Loucy (cell line): ENCODE results near the gene MED13.
"Not testable (repeated sequence)": the region's sequence is repeated elsewhere in the genome, so short reads cannot be mapped to it uniquely, and the experiment has no call there.

Experiments used
- H2AFZ ChIP-seq: fragments of 200-600 bp; sonication (generic); 2 replicates; pipeline ENCODE4 v1.6.0; 2016; ENCODE audit warnings: antibody characterized with exemption, mild to moderate bottlenecking, low read length, moderate library complexity
- H3F3A ChIP-seq: fragments of 200-600 bp; 2 replicates; pipeline ENCODE4 v1.6.0; 2016; ENCODE audit warnings: antibody characterized with exemption, low read depth, mild to moderate bottlenecking
- H3K27me3 ChIP-seq: fragments of 200-600 bp; sonication (generic); 2 replicates; pipeline ENCODE4 v1.6.1; 2014; ENCODE audit warnings: low read length, mild to moderate bottlenecking; ENCODE audit not compliant: insufficient read depth, poor library complexity, severe bottlenecking
- H3K36me3 ChIP-seq: fragments of 200-600 bp; sonication (generic); 2 replicates; pipeline ENCODE4 v1.6.1; 2016; ENCODE audit warnings: low read length; ENCODE audit not compliant: insufficient read depth
- H3K4me1 ChIP-seq: fragments of 200-600 bp; sonication (generic); 2 replicates; pipeline ENCODE4 v1.5.1; 2014; ENCODE audit warnings: low read length, mild to moderate bottlenecking; ENCODE audit not compliant: insufficient read depth, poor library complexity, severe bottlenecking
- H3K4me2 ChIP-seq: fragments of 200-600 bp; sonication (generic); 2 replicates; pipeline ENCODE4 v1.6.0; 2014; ENCODE audit warnings: antibody characterized with exemption, low read length, low read depth, mild to moderate bottlenecking; ENCODE audit not compliant: poor library complexity, severe bottlenecking
- H3K4me3 ChIP-seq: fragments of 200-600 bp; sonication (generic); 2 replicates; pipeline ENCODE4 v1.5.1; 2014; ENCODE audit warnings: low read length, mild to moderate bottlenecking, mixed read lengths; ENCODE audit not compliant: poor library complexity, severe bottlenecking
- H3K79me2 ChIP-seq: fragments of 200-600 bp; sonication (generic); 2 replicates; pipeline ENCODE4 v1.6.1; 2014; ENCODE audit warnings: low read length; ENCODE audit not compliant: insufficient read depth
- H3K9ac ChIP-seq: fragments of 200-600 bp; sonication (generic); 2 replicates; pipeline ENCODE4 v1.6.0; 2014; ENCODE audit warnings: mild to moderate bottlenecking, low read depth, low read length, moderate library complexity; ENCODE audit not compliant: poor library complexity, severe bottlenecking
- H3K9me2 ChIP-seq: fragments of 200-600 bp; sonication (generic); replicated peaks from 2 replicates; pipeline ENCODE4 v1.6.1; 2016; ENCODE audit warnings: low read depth, low read length, mixed read lengths
- H3K9me3 ChIP-seq: fragments of 200-600 bp; sonication (generic); 2 replicates; pipeline ENCODE4 v1.6.1; 2014; ENCODE audit warnings: mild to moderate bottlenecking, antibody characterized with exemption, low read length, low read depth; ENCODE audit not compliant: insufficient read depth
- H4K20me1 ChIP-seq: fragments of 200-600 bp; sonication (generic); 2 replicates; pipeline ENCODE4 v1.6.0; 2014; ENCODE audit warnings: antibody characterized with exemption, low read length, mild to moderate bottlenecking; ENCODE audit not compliant: insufficient read depth, poor library complexity, severe bottlenecking
- EZH2phosphoT487 ChIP-seq: fragments of 200-600 bp; IDR thresholded peaks from 2 replicates; pipeline ENCODE4 v1.6.1; 2018; ENCODE audit warnings: antibody characterized with exemption, mild to moderate bottlenecking, moderate library complexity, borderline replicate concordance
- TF ChIP-seq, protein P1 (sequence below): fragments of 200-600 bp; sonication (generic); conservative IDR thresholded peaks from 2 replicates; pipeline ENCODE4 v1.5.1; 2014; ENCODE audit warnings: mild to moderate bottlenecking, antibody characterized with exemption, low read length

MED13 gene

DNA sequence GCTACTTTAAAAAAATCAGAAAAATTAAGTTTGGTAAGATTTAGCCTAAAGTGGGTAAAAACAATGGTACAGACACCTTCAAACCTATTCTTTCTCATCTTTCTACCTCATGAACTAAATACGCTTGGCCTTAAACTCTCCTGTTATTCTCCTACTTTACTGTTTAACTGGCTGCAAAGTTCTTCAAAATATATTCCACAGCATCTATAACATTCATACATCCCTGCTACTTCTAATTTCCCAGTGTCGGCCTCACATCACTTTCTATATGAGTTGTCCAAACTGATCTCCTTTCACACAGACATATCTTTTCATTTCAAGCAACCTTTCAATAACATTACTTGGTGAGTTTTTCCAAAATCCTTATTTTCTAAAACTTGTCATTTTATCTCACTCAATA is 64.0 kb downstream of the MED13 start:
- Histone ChIP-seq H3K4me1 (peaks cover 6% of the 10 kb centered on the region), H3K9me2 (no peaks in the 10 kb centered on the region), H3K79me2 (peaks cover 71% of the 10 kb centered on the region), H4K20me1 (peaks cover 50% of the 10 kb centered on the region), H3K4me3 (no peak overlapping the region), H3K9ac (no peak overlapping the region), H3K4me2 (no peak overlapping the region), H2AFZ (no peak overlapping the region), H3F3A (no peaks in the 10 kb centered on the region), H3K27me3 (no peaks in the 10 kb centered on the region), H3K9me3 (no peaks in the 10 kb centered on the region), H3K36me3 (peaks cover 38% of the 10 kb centered on the region; the same call in 1 of the 2 replicates)
- TF ChIP-seq, protein P1, sequence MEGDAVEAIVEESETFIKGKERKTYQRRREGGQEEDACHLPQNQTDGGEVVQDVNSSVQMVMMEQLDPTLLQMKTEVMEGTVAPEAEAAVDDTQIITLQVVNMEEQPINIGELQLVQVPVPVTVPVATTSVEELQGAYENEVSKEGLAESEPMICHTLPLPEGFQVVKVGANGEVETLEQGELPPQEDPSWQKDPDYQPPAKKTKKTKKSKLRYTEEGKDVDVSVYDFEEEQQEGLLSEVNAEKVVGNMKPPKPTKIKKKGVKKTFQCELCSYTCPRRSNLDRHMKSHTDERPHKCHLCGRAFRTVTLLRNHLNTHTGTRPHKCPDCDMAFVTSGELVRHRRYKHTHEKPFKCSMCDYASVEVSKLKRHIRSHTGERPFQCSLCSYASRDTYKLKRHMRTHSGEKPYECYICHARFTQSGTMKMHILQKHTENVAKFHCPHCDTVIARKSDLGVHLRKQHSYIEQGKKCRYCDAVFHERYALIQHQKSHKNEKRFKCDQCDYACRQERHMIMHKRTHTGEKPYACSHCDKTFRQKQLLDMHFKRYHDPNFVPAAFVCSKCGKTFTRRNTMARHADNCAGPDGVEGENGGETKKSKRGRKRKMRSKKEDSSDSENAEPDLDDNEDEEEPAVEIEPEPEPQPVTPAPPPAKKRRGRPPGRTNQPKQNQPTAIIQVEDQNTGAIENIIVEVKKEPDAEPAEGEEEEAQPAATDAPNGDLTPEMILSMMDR = no peak
- TF ChIP-seq EZH2phosphoT487 = no peak

DNA sequence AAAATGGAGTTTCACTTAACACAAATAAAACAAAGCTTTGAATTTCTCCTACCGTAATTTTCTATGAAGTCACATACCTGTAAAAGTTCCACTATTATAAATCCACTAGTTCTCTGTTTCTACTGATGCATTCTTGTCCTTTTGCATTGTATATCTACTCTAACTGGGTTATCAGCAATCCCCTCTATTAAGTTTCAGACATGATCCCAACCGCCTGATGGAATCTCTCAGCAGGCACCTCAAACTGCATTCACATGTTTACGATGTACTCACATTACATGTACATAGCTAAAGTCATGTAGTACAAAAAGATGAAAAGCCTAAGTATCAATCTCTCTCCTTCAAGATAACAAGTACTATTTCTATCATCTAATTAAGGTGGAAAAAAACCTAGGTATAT is 64.9 kb downstream of the MED13 start:
- H3K9ac ChIP-seq = no peak overlapping the region
- no peaks in the 10 kb centered on the region for H3K9me2 ChIP-seq
- peaks cover 37% of the 10 kb centered on the region for H3K36me3 ChIP-seq
- H3K4me2 ChIP-seq = no peak overlapping the region
- TF ChIP-seq, protein P1 = no peak
- no peak for TF ChIP-seq EZH2phosphoT487
- H4K20me1 ChIP-seq = peaks cover 44% of the 10 kb centered on the region
- H2AFZ ChIP-seq = no peak overlapping the region
- no peaks in the 10 kb centered on the region for H3K9me3 ChIP-seq
- no peaks in the 10 kb centered on the region for H3K27me3 ChIP-seq
- H3K4me3 ChIP-seq = no peak overlapping the region
- H3K4me1 ChIP-seq = peaks cover 6% of the 10 kb centered on the region
- H3K79me2 ChIP-seq = peaks cover 64% of the 10 kb centered on the region
- H3F3A ChIP-seq = no peaks in the 10 kb centered on the region

DNA sequence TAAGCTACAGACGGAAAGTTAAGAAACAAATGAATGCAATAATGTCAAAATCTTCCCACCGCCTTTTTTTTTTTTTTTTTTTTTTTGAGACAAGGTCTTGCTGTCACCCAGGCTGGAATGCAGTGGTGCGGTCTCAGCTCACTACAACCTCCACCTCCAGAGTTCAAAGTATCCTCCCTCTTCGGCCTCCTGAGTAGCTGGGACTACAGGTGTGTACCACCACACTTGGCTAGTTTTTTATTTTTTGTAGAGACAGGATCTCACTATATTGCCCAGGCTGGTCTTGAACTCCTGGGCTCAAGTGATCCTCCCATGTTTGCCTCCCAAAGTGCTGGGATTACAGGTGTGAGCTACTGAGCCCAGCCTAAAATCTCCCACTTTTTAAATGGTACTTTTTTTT is 66.5 kb downstream of the MED13 start:
- H3K4me3 ChIP-seq, H3F3A ChIP-seq, H3K4me2 ChIP-seq, H2AFZ ChIP-seq, H3K4me1 ChIP-seq, H3K9me3 ChIP-seq, H3K27me3 ChIP-seq, H3K9ac ChIP-seq, H3K9me2 ChIP-seq: not testable (repeated sequence)
- Histone ChIP-seq H4K20me1 (peaks cover 36% of the 10 kb centered on the region), H3K36me3 (peaks cover 34% of the 10 kb centered on the region), H3K79me2 (peaks cover 48% of the 10 kb centered on the region)

DNA sequence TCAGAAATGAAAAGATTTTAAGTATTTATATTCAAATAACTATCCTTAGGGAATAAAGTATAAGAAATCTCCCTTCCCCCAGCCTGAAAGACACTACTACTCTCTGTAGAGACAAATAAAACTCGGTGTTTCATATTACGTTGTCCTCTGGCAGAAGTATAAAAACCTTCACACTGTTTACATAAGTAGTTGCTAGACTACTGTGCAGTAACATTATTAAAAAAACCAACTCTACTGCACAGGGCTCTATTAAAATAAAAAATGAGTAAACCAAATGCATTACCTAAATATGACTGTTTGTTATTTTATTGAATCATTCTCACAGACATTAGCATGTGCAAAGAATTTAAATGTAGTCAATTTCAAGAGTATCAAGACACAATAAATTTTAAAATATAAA is 67.4 kb downstream of the MED13 start:
- TF ChIP-seq EZH2phosphoT487 = no peak
- TF ChIP-seq, protein P1 = no peak
- Histone ChIP-seq H3K27me3 (no peaks in the 10 kb centered on the region), H3F3A (no peaks in the 10 kb centered on the region), H3K4me1 (peaks cover 6% of the 10 kb centered on the region), H3K4me3 (no peak overlapping the region), H3K9me3 (no peaks in the 10 kb centered on the region), H3K36me3 (peaks cover 35% of the 10 kb centered on the region), H2AFZ (no peak overlapping the region), H3K79me2 (peaks cover 39% of the 10 kb centered on the region), H3K4me2 (no peak overlapping the region), H3K9me2 (no peaks in the 10 kb centered on the region), H4K20me1 (peaks cover 36% of the 10 kb centered on the region), H3K9ac (no peak overlapping the region)
